Mammary epithelial cell (primary cell): Measurements from ENCODE around the gene CBFA2T3.

Source experiments
- CTCF ChIP-seq, 2 donors: IDR thresholded peaks in 1 of 2; conservative IDR thresholded peaks in 1 of 2; 2 replicates each; pipeline ENCODE4 v1.5.1; 2011 to 2012; ENCODE audit warnings: inconsistent platforms in 2 of 2, low read length in 2 of 2, mild to moderate bottlenecking in 2 of 2, control low read depth in 1 of 2, low read depth in 1 of 2; ENCODE audit not compliant: insufficient read depth in 1 of 2; ENCODE audit errors: extremely low read depth in 1 of 2
- EZH2 ChIP-seq: IDR thresholded peaks from 2 replicates; pipeline ENCODE4 v1.6.1; 2012; ENCODE audit warnings: low read length, inconsistent platforms, borderline replicate concordance

GRCh38 chr16:88973415-88974050, 3.5 kb downstream of the CBFA2T3 start:
- TF ChIP-seq CTCF (conservative IDR thresholded peaks at IDR 0.05 in 1 of 2, IDR thresholded peaks at IDR 0.05 in 1 of 2; ENCODE audit: extremely low read depth in 1 of 2, insufficient read depth in 1 of 2, low read depth in 1 of 2, low read length in 2 of 2) (no peak), EZH2 (no peak)
